HUDEP-2 (cell line): ENCODE results near the gene ACTN4.

Experiments used
- DNase-seq, 76 experiments: peaks; one replicate each; lab custom pipeline; 2025; ENCODE audit not compliant: unreplicated experiment in 76 of 76; lab: John Stamatoyannopoulos, UW

Gene ACTN4

GRCh38 chr19:38722947-38723605 is 75.6 kb downstream of the ACTN4 start:
- no peak for DNase-seq

GRCh38 chr19:38723606-38723965 is 76.1 kb downstream of the ACTN4 start:
- no peak for DNase-seq

- no peak for DNase-seq
These were observed 76.8 kb downstream of the ACTN4 start for GRCh38 chr19:38723990-38724854.

- no peak for DNase-seq
These were observed 78.2 kb downstream of the ACTN4 start for GRCh38 chr19:38725469-38726283.

GRCh38 chr19:38726284-38726673 is 78.8 kb downstream of the ACTN4 start:
- DNase-seq = no peak

GRCh38 chr19:38726761-38727301 is 79.4 kb downstream of the ACTN4 start:
- no peak for DNase-seq

DNA sequence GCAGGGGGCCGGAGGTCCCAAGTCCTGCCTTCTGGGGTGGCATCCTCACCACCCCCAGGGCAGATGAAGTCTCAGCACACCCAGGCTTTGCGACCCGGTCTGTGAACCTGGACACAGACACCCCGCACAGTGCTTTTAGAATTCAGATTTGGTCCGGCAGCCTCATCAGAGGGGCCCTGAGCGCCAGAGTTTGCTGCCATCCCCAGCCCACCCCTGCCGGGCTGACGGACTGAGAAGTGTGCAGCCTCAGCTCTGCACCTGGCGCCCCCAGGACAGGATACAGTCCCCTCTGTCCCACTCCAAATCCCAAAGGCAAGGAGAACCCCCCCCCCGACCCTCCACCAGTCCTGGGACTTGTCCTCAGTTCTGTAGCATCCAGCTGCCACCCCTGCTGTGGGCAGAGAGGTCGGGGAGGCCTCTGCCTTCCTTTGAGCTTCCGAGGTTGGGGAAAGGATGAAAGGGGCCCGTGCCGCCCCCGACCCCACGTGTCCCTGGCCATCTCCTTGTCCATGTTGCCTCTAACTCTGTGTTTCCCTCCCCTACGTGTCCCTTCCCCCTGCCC is 79.9 kb downstream of the ACTN4 start:
- no peak for DNase-seq

- peak in 50 of 76 experiments; percentile 17 to 86 (median 52) for DNase-seq
These were observed 80.6 kb downstream of the ACTN4 start for GRCh38 chr19:38727868-38728660.

DNA sequence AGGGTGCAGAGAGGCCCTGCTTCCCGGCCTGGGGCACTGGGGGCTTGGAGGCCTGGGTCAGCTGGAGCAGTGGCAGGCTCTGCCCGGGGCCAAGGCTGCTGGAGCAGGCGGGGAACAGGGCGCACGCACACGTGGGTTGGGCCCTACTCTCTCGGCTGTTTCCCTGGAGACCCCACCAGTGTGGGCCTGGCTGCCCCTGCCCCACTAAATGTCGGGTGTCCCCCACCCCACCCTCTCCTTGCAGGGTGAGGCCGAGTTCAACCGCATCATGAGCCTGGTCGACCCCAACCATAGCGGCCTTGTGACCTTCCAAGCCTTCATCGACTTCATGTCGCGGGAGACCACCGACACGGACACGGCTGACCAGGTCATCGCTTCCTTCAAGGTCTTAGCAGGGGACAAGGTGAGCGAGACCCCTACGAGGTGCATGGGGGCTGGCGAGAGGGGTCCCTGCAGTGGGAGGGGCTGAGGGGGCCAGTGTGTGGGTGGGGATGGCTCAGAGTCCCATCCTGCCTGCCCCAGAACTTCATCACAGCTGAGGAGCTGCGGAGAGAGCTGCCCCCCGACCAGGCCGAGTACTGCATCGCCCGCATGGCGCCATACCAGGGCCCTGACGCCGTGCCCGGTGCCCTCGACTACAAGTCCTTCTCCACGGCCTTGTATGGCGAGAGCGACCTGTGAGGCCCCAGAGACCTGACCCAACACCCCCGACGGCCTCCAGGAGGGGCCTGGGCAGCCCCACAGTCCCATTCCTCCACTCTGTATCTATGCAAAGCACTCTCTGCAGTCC is 81.5 kb downstream of the ACTN4 start:
- DNase-seq = no peak

DNA sequence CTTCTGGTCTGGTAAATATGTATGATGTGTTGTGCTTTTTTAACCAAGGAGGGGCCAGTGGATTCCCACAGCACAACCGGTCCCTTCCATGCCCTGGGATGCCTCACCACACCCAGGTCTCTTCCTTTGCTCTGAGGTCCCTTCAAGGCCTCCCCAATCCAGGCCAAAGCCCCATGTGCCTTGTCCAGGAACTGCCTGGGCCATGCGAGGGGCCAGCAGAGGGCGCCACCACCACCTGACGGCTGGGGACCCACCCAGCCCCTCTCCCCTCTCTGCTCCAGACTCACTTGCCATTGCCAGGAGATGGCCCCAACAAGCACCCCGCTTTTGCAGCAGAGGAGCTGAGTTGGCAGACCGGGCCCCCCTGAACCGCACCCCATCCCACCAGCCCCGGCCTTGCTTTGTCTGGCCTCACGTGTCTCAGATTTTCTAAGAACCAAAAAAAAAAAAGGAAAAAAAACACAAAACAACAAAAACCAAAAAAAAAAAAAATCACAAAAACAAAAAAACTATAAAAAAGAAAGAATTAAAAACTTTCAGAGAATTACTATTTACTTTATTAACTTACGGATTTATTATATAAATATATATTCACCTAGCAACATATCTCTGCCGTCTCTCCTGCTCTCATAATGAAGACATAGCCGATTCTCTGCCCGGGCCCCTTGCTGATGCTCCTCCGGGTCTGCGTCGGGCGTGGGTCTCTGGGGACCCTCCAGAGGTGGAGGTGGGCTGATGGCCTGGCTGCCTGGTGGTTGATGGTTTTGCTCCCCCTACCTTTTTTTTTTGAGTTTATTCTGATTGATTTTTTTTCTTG is 82.4 kb downstream of the ACTN4 start:
- DNase-seq = peak in 66 of 76 experiments; percentile 17 to 86 (median 71)

DNA sequence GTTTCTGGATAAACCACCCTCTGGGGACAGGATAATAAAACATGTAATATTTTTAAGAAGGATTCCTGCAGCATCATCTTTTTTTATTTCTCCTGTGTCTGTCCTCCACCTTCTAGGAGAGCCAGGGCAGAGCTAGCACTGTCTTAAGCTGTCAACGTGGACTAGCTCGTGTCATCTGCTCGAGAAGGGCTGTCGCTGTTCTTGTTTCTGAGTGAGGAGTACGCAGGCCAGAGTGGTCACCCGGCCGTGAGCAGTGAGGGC is 83.0 kb downstream of the ACTN4 start:
- no peak for DNase-seq

GRCh38 chr19:38730731-38731589 is 83.5 kb downstream of the ACTN4 start:
- no peak for DNase-seq

GRCh38 chr19:38731654-38732301 is 84.3 kb downstream of the ACTN4 start:
- no peak for DNase-seq

DNA sequence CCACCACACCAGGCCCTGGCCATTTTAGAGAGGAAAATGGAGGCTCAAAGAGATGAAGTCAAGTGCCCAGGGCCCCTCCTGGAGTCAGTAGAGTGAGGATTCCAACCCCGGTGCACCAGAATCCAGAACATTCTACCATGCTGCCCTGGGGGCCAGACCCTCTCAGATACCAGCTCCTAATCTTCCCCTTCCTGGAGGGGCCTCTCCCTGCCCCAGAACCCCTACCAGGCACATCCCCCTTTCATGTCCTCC is 85.7 kb downstream of the ACTN4 start:
- DNase-seq = no peak

DNA sequence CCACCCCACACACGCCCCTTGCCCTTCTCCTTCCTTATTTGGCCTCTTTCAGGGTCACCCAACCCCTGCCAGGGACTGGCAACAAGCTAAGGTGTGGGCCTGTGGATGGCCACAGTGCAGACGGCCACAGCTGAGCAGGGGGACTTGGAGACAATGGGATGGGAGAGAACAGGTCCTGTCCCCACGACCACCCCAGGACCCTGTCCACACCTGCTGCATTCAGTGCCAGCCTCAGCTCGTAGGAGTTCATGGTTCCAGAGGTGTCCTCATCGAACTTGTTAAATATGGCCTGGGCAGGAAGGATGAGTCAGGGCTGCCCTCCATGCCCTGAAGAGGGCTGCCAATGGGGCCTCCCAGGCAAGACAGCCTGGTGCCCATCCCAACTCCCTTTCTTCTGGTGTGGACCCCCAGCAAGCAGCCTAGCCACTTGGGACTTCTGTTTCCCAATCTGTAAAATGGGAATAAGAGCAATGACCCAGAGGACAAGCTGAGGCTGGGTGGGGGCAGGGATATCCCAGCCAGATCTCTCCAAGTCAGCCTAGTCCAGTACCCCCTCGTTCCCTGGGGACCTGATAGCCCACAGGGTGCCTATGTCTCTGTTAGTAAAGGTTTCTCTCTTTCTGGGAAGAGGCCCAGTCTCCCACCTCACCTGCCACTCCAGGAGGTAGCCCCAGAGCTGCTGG is 86.2 kb downstream of the ACTN4 start:
- DNase-seq = no peak

- peak in 1 of 76 experiments; percentile 11 for DNase-seq
These were observed 86.7 kb downstream of the ACTN4 start for GRCh38 chr19:38734176-38734425.
